Left lung (tissue), 10 donors: Measurements from ENCODE around the gene EBNA1BP2. TPM values are rescaled to one million over a fixed set of nuclear protein-coding genes. Genes with fewer than 3 reads are reported as not detected.

ENCODE experiments used
- ATAC-seq: fragments of 200-7000 bp; cut with Tn5 transposase; one replicate; pipeline ENCODE4 v1.9.1; 2020; ENCODE audit warnings: moderate library complexity
- DNase-seq, 4 donors: peaks; one replicate each; pipeline ENCODE4 v3.0.0-alpha.2; 2013 to 2020
- H3K27ac ChIP-seq, 2 donors: fragments of 200-600 bp; sonication (generic) in 1 of 2; one replicate each; pipeline versions ENCODE4 v1.5.0 to v1.8.0; 2020 to 2021
- H3K27me3 ChIP-seq, 2 donors: fragments of 200-600 bp; sonication (generic) in 1 of 2; one replicate each; pipeline versions ENCODE4 v1.5.0 to v1.8.0; 2020 to 2021
- H3K36me3 ChIP-seq, 2 donors: fragments of 200-600 bp; sonication (generic) in 1 of 2; one replicate each; pipeline versions ENCODE4 v1.5.0 to v1.8.0; 2020 to 2021
- H3K4me1 ChIP-seq, 2 donors: fragments of 200-600 bp; one replicate each; pipeline ENCODE4 v1.8.0; 2021
- H3K4me3 ChIP-seq, 2 donors: fragments of 200-600 bp; sonication (generic) in 1 of 2; one replicate each; pipeline versions ENCODE4 v1.5.0 to v1.8.0; 2020 to 2021; ENCODE audit warnings: mild to moderate bottlenecking in 1 of 2
- H3K9me3 ChIP-seq, 2 donors: fragments of 200-600 bp; sonication (generic) in 1 of 2; one replicate each; pipeline versions ENCODE4 v1.5.0 to v1.8.0; 2020 to 2021
- intact Hi-C, 2 donors: fragments of 100-400 bp; cut with DNase I; formaldehyde crosslinking; loops; one replicate each; pipeline versions ENCODE4 v1.11.2 to v1.14.2; 2022
- polyA plus RNA-seq, 6 donors: library from polyadenylated mRNA; unstranded; fragments of 120-200 nt; gene quantifications; one replicate each; pipeline ENCODE4 v1.2.1, GENCODE V29; 2013; ENCODE audit not compliant: insufficient read length in 6 of 6
- total RNA-seq, 2 donors: library from RNA; stranded (reverse); fragmentation: NEBNext Ultra II Directional; extraction: Animal tissue kit (Norgen Biotek cat#: 25700); gene quantifications; one replicate each; pipeline ENCODE4 v1.2.1, GENCODE V29; 2021
- TF ChIP-seq, protein P1 (sequence below), 2 donors: fragments of 200-600 bp; sonication (generic) in 1 of 2; IDR thresholded peaks; one replicate each; pipeline versions ENCODE4 v1.5.0 to v1.8.0; 2021; ENCODE audit warnings: antibody characterized with exemption in 2 of 2
- donor health status: DM: no; HTN: yes; CAD: no.
- donor health status: DM: no; HTN: no; CAD: no.

Gene EBNA1BP2
- total and polyA plus RNA-seq, 8 donors: 32.1 to 55.1 (median 51.2) TPM

- peaks cover 0 to 4% of the 10 kb centered on the region in 2 donors for H3K27me3 ChIP-seq
- ATAC-seq (no peak), DNase-seq (no peak)
- H3K9me3 ChIP-seq: no peaks in the 10 kb centered on the region
- no peaks in the 10 kb centered on the region for H3K4me1 ChIP-seq
- no peaks in the 10 kb centered on the region for H3K36me3 ChIP-seq
- intact Hi-C loops: no loop called here
- TF ChIP-seq, protein P1, sequence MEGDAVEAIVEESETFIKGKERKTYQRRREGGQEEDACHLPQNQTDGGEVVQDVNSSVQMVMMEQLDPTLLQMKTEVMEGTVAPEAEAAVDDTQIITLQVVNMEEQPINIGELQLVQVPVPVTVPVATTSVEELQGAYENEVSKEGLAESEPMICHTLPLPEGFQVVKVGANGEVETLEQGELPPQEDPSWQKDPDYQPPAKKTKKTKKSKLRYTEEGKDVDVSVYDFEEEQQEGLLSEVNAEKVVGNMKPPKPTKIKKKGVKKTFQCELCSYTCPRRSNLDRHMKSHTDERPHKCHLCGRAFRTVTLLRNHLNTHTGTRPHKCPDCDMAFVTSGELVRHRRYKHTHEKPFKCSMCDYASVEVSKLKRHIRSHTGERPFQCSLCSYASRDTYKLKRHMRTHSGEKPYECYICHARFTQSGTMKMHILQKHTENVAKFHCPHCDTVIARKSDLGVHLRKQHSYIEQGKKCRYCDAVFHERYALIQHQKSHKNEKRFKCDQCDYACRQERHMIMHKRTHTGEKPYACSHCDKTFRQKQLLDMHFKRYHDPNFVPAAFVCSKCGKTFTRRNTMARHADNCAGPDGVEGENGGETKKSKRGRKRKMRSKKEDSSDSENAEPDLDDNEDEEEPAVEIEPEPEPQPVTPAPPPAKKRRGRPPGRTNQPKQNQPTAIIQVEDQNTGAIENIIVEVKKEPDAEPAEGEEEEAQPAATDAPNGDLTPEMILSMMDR (IDR thresholded peaks at IDR 0.05): no peak
- H3K4me3 ChIP-seq: no peak overlapping the region
- H3K27ac ChIP-seq: no peak overlapping the region
Measured at GRCh38 chr1:43135857-43136781, 36.0 kb downstream of the EBNA1BP2 start.

DNA sequence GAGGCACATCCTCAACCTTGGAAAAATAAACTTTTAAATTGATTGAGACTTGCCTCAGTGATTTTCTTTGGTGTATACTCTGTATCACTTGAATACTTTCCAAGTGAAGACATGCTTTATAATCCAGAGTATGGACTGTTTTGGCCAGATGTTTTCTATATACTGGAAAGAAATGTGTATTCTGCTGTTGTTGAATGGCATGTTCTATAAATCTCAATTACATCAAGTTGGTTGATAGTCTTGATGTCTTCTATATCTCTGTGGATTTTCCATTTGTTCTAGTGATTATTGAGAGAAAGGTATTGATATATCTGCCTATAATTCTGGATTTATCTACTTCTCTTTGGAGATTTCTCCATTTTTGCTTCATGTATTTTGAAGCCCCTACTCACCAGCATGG, 37.5 kb downstream of the EBNA1BP2 start:
- Histone ChIP-seq H3K4me3 (no peak overlapping the region), H3K4me1 (no peaks in the 10 kb centered on the region), H3K9me3 (no peaks in the 10 kb centered on the region), H3K27me3 (peaks cover 0 to 7% of the 10 kb centered on the region in 2 donors), H3K27ac (no peak overlapping the region), H3K36me3 (no peaks in the 10 kb centered on the region)
- DNase-seq (no peak), ATAC-seq (no peak)
- TF ChIP-seq, protein P1 (IDR thresholded peaks at IDR 0.05): no peak
- intact Hi-C loops: no loop called here

DNA sequence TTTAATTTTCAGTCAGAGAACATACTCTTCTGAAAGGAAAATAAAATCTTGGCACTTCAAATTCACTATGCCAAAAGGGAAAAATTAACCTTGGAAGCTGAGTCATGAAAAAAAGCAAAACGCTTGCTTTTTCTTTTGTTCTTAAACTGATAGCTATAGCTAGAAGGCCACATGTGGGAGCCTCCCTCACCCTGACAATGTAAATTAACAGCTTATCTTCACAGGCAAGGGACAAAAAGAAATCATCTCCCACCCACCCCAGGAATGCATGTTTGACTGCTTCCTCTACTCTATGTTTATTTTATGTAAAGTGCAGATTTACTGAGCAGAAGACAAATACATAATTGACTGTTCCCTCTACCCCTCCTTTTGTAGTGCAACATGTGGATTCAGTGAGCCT, 38.0 kb downstream of the EBNA1BP2 start:
- Histone ChIP-seq H3K36me3 (no peaks in the 10 kb centered on the region), H3K9me3 (no peaks in the 10 kb centered on the region), H3K27me3 (peaks cover 0 to 7% of the 10 kb centered on the region in 2 donors), H3K27ac (no peak overlapping the region), H3K4me3 (no peak overlapping the region), H3K4me1 (no peaks in the 10 kb centered on the region)
- TF ChIP-seq, protein P1 (IDR thresholded peaks at IDR 0.05): no peak
- intact Hi-C loops: no loop called here
- ATAC-seq (peak; percentile 12), DNase-seq (no peak)

DNA sequence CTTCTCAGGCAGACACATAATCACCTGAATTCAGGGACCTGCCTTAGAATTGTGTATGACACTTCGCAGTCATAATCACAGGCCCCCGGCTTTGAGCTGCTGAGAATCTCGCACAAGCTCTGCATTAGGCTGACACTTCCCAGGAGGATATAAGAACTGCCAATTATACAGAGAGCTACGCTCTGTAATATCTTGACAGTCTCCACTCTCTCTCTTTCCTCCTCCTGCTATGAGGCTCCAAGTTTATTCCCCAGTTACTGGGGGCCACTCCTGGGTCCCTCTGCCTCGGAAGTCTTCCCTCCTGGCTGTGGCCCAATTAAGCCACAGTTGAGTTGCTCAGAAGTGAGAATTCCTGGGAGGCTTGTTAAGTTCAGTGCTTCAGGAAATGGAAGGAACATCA, 42.7 kb downstream of the EBNA1BP2 start:
- ATAC-seq: no peak
- no peaks in the 10 kb centered on the region for H3K36me3 ChIP-seq
- no peak overlapping the region for H3K4me3 ChIP-seq
- H3K27ac ChIP-seq: no peak overlapping the region
- H3K9me3 ChIP-seq: no peaks in the 10 kb centered on the region
- DNase-seq: no peak
- peaks cover 0 to 10% of the 10 kb centered on the region in 2 donors for H3K27me3 ChIP-seq
- no peaks in the 10 kb centered on the region for H3K4me1 ChIP-seq
- intact Hi-C loops: no loop called here
- TF ChIP-seq, protein P1 (IDR thresholded peaks at IDR 0.05): no peak

DNA sequence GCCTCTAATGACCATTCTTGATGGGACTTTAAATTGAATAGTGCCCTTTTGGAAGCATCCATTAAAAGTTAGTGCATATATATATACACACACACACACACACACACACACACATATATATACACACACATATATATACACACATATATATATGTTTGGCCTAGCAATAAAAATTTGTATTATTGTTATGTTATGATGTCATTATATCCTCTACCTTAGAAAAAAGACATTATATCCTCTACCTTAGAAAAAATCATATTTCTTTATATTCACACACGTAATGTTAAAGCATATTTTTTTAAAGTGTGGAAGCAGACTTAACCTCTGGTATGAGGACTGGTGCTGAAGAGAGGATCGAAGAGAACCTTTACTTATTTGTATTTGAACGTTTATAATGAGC, 43.3 kb downstream of the EBNA1BP2 start:
- TF ChIP-seq, protein P1 (IDR thresholded peaks at IDR 0.05): no peak
- H3K36me3 ChIP-seq: no peaks in the 10 kb centered on the region
- peaks cover 0 to 10% of the 10 kb centered on the region in 2 donors for H3K27me3 ChIP-seq
- no peaks in the 10 kb centered on the region for H3K4me1 ChIP-seq
- DNase-seq (no peak), ATAC-seq (no peak)
- no peaks in the 10 kb centered on the region for H3K9me3 ChIP-seq
- no peak overlapping the region for H3K27ac ChIP-seq
- no peak overlapping the region for H3K4me3 ChIP-seq
- intact Hi-C loops: no loop called here
